Caco-2 (cell line): Measurements from ENCODE around the gene CTRB2. TPM values are rescaled to one million over a fixed set of nuclear protein-coding genes. Genes with fewer than 3 reads are reported as not detected.
"Not testable (repeated sequence)": the region's sequence is repeated elsewhere in the genome, so short reads cannot be mapped to it uniquely, and the experiment has no call there.

ENCODE experiments used
- BruUV-seq: library from RNA; stranded (reverse); fragments of 400-500 nt; replicated peaks from 2 replicates; lab custom pipeline; 2021; lab: Mats Ljungman, UMichigan
- CTCF ChIA-PET: fragments of 300-600 bp; sonication (Branson Sonifier 250); formaldehyde crosslinking; loops from one replicate; lab custom pipeline; 2022; ENCODE audit warnings: antibody characterized with exemption; lab: Charles Lee
- POLR2A ChIA-PET: fragments of 300-600 bp; sonication (Branson Sonifier 250); formaldehyde crosslinking; loops from one replicate; lab custom pipeline; 2022; ENCODE audit warnings: antibody characterized with exemption; lab: Charles Lee
- DNase-seq, 2 experiments: peaks; one replicate each; pipeline versions ENCODE4 v3.0.0 to v3.0.0-alpha.2; 2020 to 2022
- H3K27me3 ChIP-seq: replicated peaks from 2 replicates; pipeline ENCODE4 v1.6.0; 2011; ENCODE audit warnings: low read length; ENCODE audit not compliant: control insufficient read depth, insufficient read depth
- H3K36me3 ChIP-seq: 2 replicates; pipeline ENCODE4 v1.5.1; 2011; ENCODE audit warnings: low read length; ENCODE audit not compliant: control insufficient read depth, insufficient read depth
- H3K4me1 ChIP-seq: fragments of 250-450 bp; sonication (Bioruptor Pico); 2 replicates; pipeline ENCODE4 v1.5.1; 2020; ENCODE audit warnings: mild to moderate bottlenecking
- H3K4me3 ChIP-seq: 2 replicates; pipeline ENCODE4 v1.5.1; 2011; ENCODE audit warnings: low read depth, mild to moderate bottlenecking, control low read depth, low read length
- H3K9me3 ChIP-seq: fragments of 250-450 bp; sonication (Bioruptor Pico); 2 replicates; pipeline ENCODE4 v1.5.1; 2020; ENCODE audit warnings: mild to moderate bottlenecking, moderate library complexity
- H3K27ac Mint-ChIP-seq: one replicate; pipeline ENCODE4 v1.8.0; 2022; ENCODE audit warnings: mixed read lengths; ENCODE audit not compliant: unreplicated experiment
- H3K27me3 Mint-ChIP-seq: one replicate; pipeline ENCODE4 v1.8.0; 2022; ENCODE audit warnings: mixed read lengths; ENCODE audit not compliant: insufficient read depth, unreplicated experiment
- H3K36me3 Mint-ChIP-seq: one replicate; pipeline ENCODE4 v1.8.0; 2022; ENCODE audit warnings: mild to moderate bottlenecking, mixed read lengths; ENCODE audit not compliant: insufficient read depth, unreplicated experiment
- H3K4me1 Mint-ChIP-seq: one replicate; pipeline ENCODE4 v1.8.0; 2022; ENCODE audit warnings: low read depth, mixed read lengths; ENCODE audit not compliant: unreplicated experiment
- H3K4me3 Mint-ChIP-seq: one replicate; pipeline ENCODE4 v1.8.0; 2022; ENCODE audit warnings: mild to moderate bottlenecking, moderate library complexity, mixed read lengths; ENCODE audit not compliant: unreplicated experiment
- H3K9me3 Mint-ChIP-seq: one replicate; pipeline ENCODE4 v1.8.0; 2022; ENCODE audit warnings: mixed read lengths; ENCODE audit not compliant: unreplicated experiment
- CTCF ChIP-seq, 2 experiments: fragments of 200-600 bp in 1 of 2; IDR thresholded peaks; 1 replicate in 1 of 2; 2 replicates in 1 of 2; pipeline versions ENCODE4 v1.5.1 to v1.8.0; 2011 to 2022; ENCODE audit warnings: antibody characterized with exemption in 1 of 2, control low read depth in 1 of 2, inconsistent platforms in 1 of 2, low read depth in 1 of 2, low read length in 1 of 2, mild to moderate bottlenecking in 1 of 2, moderate library complexity in 1 of 2; ENCODE audit not compliant: insufficient read depth in 1 of 2, severe bottlenecking in 1 of 2, unreplicated experiment in 1 of 2
- intact Hi-C: fragments of 100-400 bp; cut with micrococcal nuclease; formaldehyde crosslinking; loops from one replicate; pipeline ENCODE4 v1.10.0; 2022; ENCODE audit not compliant: unreplicated experiment
- total RNA-seq: library from RNA; stranded (reverse); gene quantifications from 2 replicates; pipeline ENCODE4 v1.2.3, GENCODE V29; 2022

CTRB2 gene
- total RNA-seq, 1 experiment from 2014 or later, result not detected

- H3K36me3 ChIP-seq, result peaks cover 9% of the 10 kb centered on the region
- H3K4me3 ChIP-seq, result no peak overlapping the region
- no peaks in the 10 kb centered on the region for H3K9me3 ChIP-seq
- ChIA-PET CTCF (interaction anchor here (0.7 to 1.7 kb wide), 5 partner anchors 10 to 432 kb away, joined by 3 to 6 read pairs (median 4); no protein-coding TSS in a partner anchor), POLR2A (interaction anchor here (0.6 kb wide), 1 partner anchor 80 kb away, joined by 3 read pairs; no protein-coding TSS in a partner anchor)
- Mint-ChIP-seq H3K4me3 (peak overlapping the region; percentile 48), H3K4me1 (peaks cover 50% of the 10 kb centered on the region), H3K27ac (peak overlapping the region; percentile 95), H3K36me3 (peaks cover 89% of the 10 kb centered on the region), H3K27me3 (no peaks in the 10 kb centered on the region), H3K9me3 (no peaks in the 10 kb centered on the region)
- no TSS peak for BruUV-seq
- DNase-seq, result peak; percentile 74 to 92
- H3K27me3 ChIP-seq, result no peaks in the 10 kb centered on the region
- intact Hi-C loops, result no loop called here
- peaks cover 59% of the 10 kb centered on the region for H3K4me1 ChIP-seq
- no peak for TF ChIP-seq CTCF (IDR thresholded peaks at IDR 0.05; ENCODE audit: insufficient read depth in 1 of 2, low read depth in 1 of 2, low read length in 1 of 2, severe bottlenecking in 1 of 2, unreplicated experiment in 1 of 2)
Measured at GRCh38 chr16:75244844-75245758, 38.1 kb upstream of the CTRB2 start.

GRCh38 chr16:75244225-75244809, 37.4 kb upstream of the CTRB2 start:
- no TSS peak for BruUV-seq
- H3K36me3 ChIP-seq, result peaks cover 9% of the 10 kb centered on the region
- peaks cover 50% of the 10 kb centered on the region for H3K4me1 Mint-ChIP-seq
- intact Hi-C loops, result no loop called here
- H3K9me3 Mint-ChIP-seq, result no peaks in the 10 kb centered on the region
- peak overlapping the region; percentile 48 for H3K4me3 Mint-ChIP-seq
- no peaks in the 10 kb centered on the region for H3K27me3 Mint-ChIP-seq
- CTCF ChIA-PET, result interaction anchor here (0.6 kb wide), 1 partner anchor 201 kb away, joined by 3 read pairs; no protein-coding TSS in a partner anchor
- TF ChIP-seq CTCF (IDR thresholded peaks at IDR 0.05; ENCODE audit: insufficient read depth in 1 of 2, low read depth in 1 of 2, low read length in 1 of 2, severe bottlenecking in 1 of 2, unreplicated experiment in 1 of 2), result no peak
- H3K4me1 ChIP-seq, result peaks cover 51% of the 10 kb centered on the region
- no peak overlapping the region for H3K4me3 ChIP-seq
- H3K27me3 ChIP-seq, result no peaks in the 10 kb centered on the region
- H3K36me3 Mint-ChIP-seq, result peaks cover 90% of the 10 kb centered on the region
- POLR2A ChIA-PET, result no interaction called here
- H3K9me3 ChIP-seq, result no peaks in the 10 kb centered on the region
- no peak for DNase-seq
- peak overlapping the region; percentile 95 for H3K27ac Mint-ChIP-seq

GRCh38 chr16:75243667-75244224, 36.8 kb upstream of the CTRB2 start:
- ChIA-PET CTCF (interaction anchor here (0.6 to 1.6 kb wide), 2 partner anchors 10 to 202 kb away, joined by 3 to 4 read pairs; no protein-coding TSS in a partner anchor), POLR2A (no interaction called here)
- H3K36me3 Mint-ChIP-seq, result peaks cover 95% of the 10 kb centered on the region
- Histone ChIP-seq H3K4me3 (no peak overlapping the region), H3K9me3 (no peaks in the 10 kb centered on the region), H3K4me1 (peaks cover 46% of the 10 kb centered on the region), H3K36me3 (peaks cover 9% of the 10 kb centered on the region), H3K27me3 (no peaks in the 10 kb centered on the region)
- DNase-seq, result no peak
- no TSS peak for BruUV-seq
- peak overlapping the region; percentile 95 for H3K27ac Mint-ChIP-seq
- H3K27me3 Mint-ChIP-seq, result no peaks in the 10 kb centered on the region
- no peak overlapping the region for H3K4me3 Mint-ChIP-seq
- peaks cover 50% of the 10 kb centered on the region for H3K4me1 Mint-ChIP-seq
- intact Hi-C loops, result no loop called here
- TF ChIP-seq CTCF (IDR thresholded peaks at IDR 0.05; ENCODE audit: insufficient read depth in 1 of 2, low read depth in 1 of 2, low read length in 1 of 2, severe bottlenecking in 1 of 2, unreplicated experiment in 1 of 2), result no peak
- H3K9me3 Mint-ChIP-seq, result no peaks in the 10 kb centered on the region

- Mint-ChIP-seq H3K4me1 (peaks cover 38% of the 10 kb centered on the region), H3K27ac (peak overlapping the region; percentile 95), H3K36me3 (peaks cover 93% of the 10 kb centered on the region)
- peaks cover 36% of the 10 kb centered on the region for H3K4me1 ChIP-seq
- H3K4me3 Mint-ChIP-seq, H3K27me3 Mint-ChIP-seq, H3K9me3 ChIP-seq, POLR2A ChIA-PET, DNase-seq, H3K36me3 ChIP-seq, BruUV-seq, H3K9me3 Mint-ChIP-seq, H3K27me3 ChIP-seq, H3K4me3 ChIP-seq, intact Hi-C loops: not testable (repeated sequence)
- CTCF ChIA-PET, result interaction anchor here (1.6 kb wide), 1 partner anchor 9 kb away, joined by 4 read pairs; no protein-coding TSS in a partner anchor
Measured at GRCh38 chr16:75242436-75243078, 35.6 kb upstream of the CTRB2 start.
